Measurements from ENCODE around the gene EIF2AK3. TPM values are rescaled to one million over a fixed set of nuclear protein-coding genes. Genes with fewer than 3 reads are reported as not detected.

EIF2AK3 gene
- total and polyA plus RNA-seq, 5 donors from 2014 or later, result 4.5 to 36.9 (median 7.2) TPM

GRCh38 chr2:88603146-88603545 is 24.1 kb downstream of the EIF2AK3 start:
- no peak overlapping the region for H3K27ac ChIP-seq (ENCODE audit: insufficient read depth, low read length, poor library complexity, severe bottlenecking)

GRCh38 chr2:88602022-88602421 is 25.2 kb downstream of the EIF2AK3 start:
- no peak overlapping the region for H3K27ac ChIP-seq (ENCODE audit: insufficient read depth, low read length, poor library complexity, severe bottlenecking)
- Mint-ChIP-seq H3K27me3 (no peaks in the 10 kb centered on the region), H3K9me3 (no peaks in the 10 kb centered on the region), H3K36me3 (no peaks in the 10 kb centered on the region), H3K4me1 (peaks cover 36 to 48% (median 46%) of the 10 kb centered on the region in 4 donors), H3K27ac (peak overlapping the region in 2 of 3 donors; percentile 15 to 83), H3K4me3 (no peak overlapping the region)
- H3K4me1 ChIP-seq (ENCODE audit: control insufficient read depth, insufficient read depth, low read length, poor library complexity, severe bottlenecking), result peaks cover 3% of the 10 kb centered on the region
- no peaks in the 10 kb centered on the region for H3K27me3 ChIP-seq (ENCODE audit: control insufficient read depth, insufficient read depth, low read length)
- DNase-seq (no peak), ATAC-seq (ENCODE audit: low read depth in 2 of 2) (no peak)
- no peaks in the 10 kb centered on the region for H3K36me3 ChIP-seq (ENCODE audit: control insufficient read depth, insufficient read depth, low read length)
- H3K4me3 ChIP-seq (ENCODE audit: low read depth, low read length), result no peak overlapping the region
- no peaks in the 10 kb centered on the region for H3K9me3 ChIP-seq (ENCODE audit: control insufficient read depth in 2 of 2, low read length in 2 of 2)

More at GRCh38 chr2:88603146-88603545, 24.1 kb downstream of the EIF2AK3 start:
- peaks cover 38 to 48% (median 47%) of the 10 kb centered on the region in 4 donors for H3K4me1 Mint-ChIP-seq
- no peaks in the 10 kb centered on the region for H3K27me3 Mint-ChIP-seq
- no peak for DNase-seq
- H3K4me1 ChIP-seq (ENCODE audit: control insufficient read depth, insufficient read depth, low read length, poor library complexity, severe bottlenecking), result peaks cover 3% of the 10 kb centered on the region
- no peaks in the 10 kb centered on the region for H3K9me3 ChIP-seq (ENCODE audit: control insufficient read depth in 2 of 2, low read length in 2 of 2)
- no peaks in the 10 kb centered on the region for H3K9me3 Mint-ChIP-seq
- no peak overlapping the region for H3K4me3 ChIP-seq (ENCODE audit: low read depth, low read length)
- H3K36me3 ChIP-seq (ENCODE audit: control insufficient read depth, insufficient read depth, low read length), result no peaks in the 10 kb centered on the region
- ATAC-seq (ENCODE audit: low read depth in 2 of 2), result no peak
- peak overlapping the region in 1 of 3 donors; percentile 52 for H3K27ac Mint-ChIP-seq
- H3K27me3 ChIP-seq (ENCODE audit: control insufficient read depth, insufficient read depth, low read length), result no peaks in the 10 kb centered on the region
- no peaks in the 10 kb centered on the region for H3K36me3 Mint-ChIP-seq
- H3K4me3 Mint-ChIP-seq, result no peak overlapping the region

GRCh38 chr2:88601286-88601685 is 26.0 kb downstream of the EIF2AK3 start:
- Mint-ChIP-seq H3K27me3 (no peaks in the 10 kb centered on the region), H3K36me3 (peaks cover 6% of the 10 kb centered on the region), H3K4me1 (peaks cover 34 to 49% (median 43%) of the 10 kb centered on the region in 4 donors), H3K4me3 (no peak overlapping the region), H3K27ac (peak overlapping the region in 2 of 3 donors; percentile 48 to 56), H3K9me3 (no peaks in the 10 kb centered on the region)
- DNase-seq (no peak), ATAC-seq (ENCODE audit: low read depth in 2 of 2) (no peak)
- Histone ChIP-seq H3K9me3 (ENCODE audit: control insufficient read depth in 2 of 2, low read length in 2 of 2) (no peaks in the 10 kb centered on the region), H3K27me3 (ENCODE audit: control insufficient read depth, insufficient read depth, low read length) (no peaks in the 10 kb centered on the region), H3K4me1 (ENCODE audit: control insufficient read depth, insufficient read depth, low read length, poor library complexity, severe bottlenecking) (peaks cover 3% of the 10 kb centered on the region), H3K27ac (ENCODE audit: insufficient read depth, low read length, poor library complexity, severe bottlenecking) (no peak overlapping the region), H3K4me3 (ENCODE audit: low read depth, low read length) (no peak overlapping the region), H3K36me3 (ENCODE audit: control insufficient read depth, insufficient read depth, low read length) (peaks cover 4% of the 10 kb centered on the region)

GRCh38 chr2:88600038-88600465 is 27.2 kb downstream of the EIF2AK3 start:
- H3K9me3 ChIP-seq (ENCODE audit: control insufficient read depth in 2 of 2, low read length in 2 of 2), result no peaks in the 10 kb centered on the region
- ATAC-seq (ENCODE audit: low read depth in 2 of 2), result peak; percentile 99
- peak overlapping the region; percentile 58 for H3K27ac ChIP-seq (ENCODE audit: insufficient read depth, low read length, poor library complexity, severe bottlenecking)
- H3K36me3 Mint-ChIP-seq, result peaks cover 10% of the 10 kb centered on the region
- H3K36me3 ChIP-seq (ENCODE audit: control insufficient read depth, insufficient read depth, low read length), result peaks cover 7% of the 10 kb centered on the region
- no peak overlapping the region for H3K4me3 Mint-ChIP-seq
- peak; percentile 46 to 78 (median 55) for DNase-seq
- H3K27me3 ChIP-seq (ENCODE audit: control insufficient read depth, insufficient read depth, low read length), result no peaks in the 10 kb centered on the region
- H3K4me1 ChIP-seq (ENCODE audit: control insufficient read depth, insufficient read depth, low read length, poor library complexity, severe bottlenecking), result peaks cover 3% of the 10 kb centered on the region
- no peaks in the 10 kb centered on the region for H3K27me3 Mint-ChIP-seq
- H3K4me1 Mint-ChIP-seq, result peaks cover 33 to 52% (median 41%) of the 10 kb centered on the region in 4 donors
- H3K9me3 Mint-ChIP-seq, result no peaks in the 10 kb centered on the region
- peak overlapping the region; percentile 2 for H3K4me3 ChIP-seq (ENCODE audit: low read depth, low read length)
- peak overlapping the region; percentile 37 to 75 (median 56) for H3K27ac Mint-ChIP-seq

- Mint-ChIP-seq H3K4me1 (peaks cover 32 to 47% (median 40%) of the 10 kb centered on the region in 4 donors), H3K9me3 (no peaks in the 10 kb centered on the region), H3K27me3 (no peaks in the 10 kb centered on the region), H3K36me3 (peaks cover 10% of the 10 kb centered on the region), H3K4me3 (no peak overlapping the region), H3K27ac (peak overlapping the region in 2 of 3 donors; percentile 56 to 75)
- peaks cover 7% of the 10 kb centered on the region for H3K36me3 ChIP-seq (ENCODE audit: control insufficient read depth, insufficient read depth, low read length)
- H3K4me1 ChIP-seq (ENCODE audit: control insufficient read depth, insufficient read depth, low read length, poor library complexity, severe bottlenecking), result peaks cover 3% of the 10 kb centered on the region
- no peak overlapping the region for H3K4me3 ChIP-seq (ENCODE audit: low read depth, low read length)
- DNase-seq, result no peak
- H3K27ac ChIP-seq (ENCODE audit: insufficient read depth, low read length, poor library complexity, severe bottlenecking), result peak overlapping the region; percentile 58
- no peaks in the 10 kb centered on the region for H3K27me3 ChIP-seq (ENCODE audit: control insufficient read depth, insufficient read depth, low read length)
- no peaks in the 10 kb centered on the region for H3K9me3 ChIP-seq (ENCODE audit: control insufficient read depth in 2 of 2, low read length in 2 of 2)
- no peak for ATAC-seq (ENCODE audit: low read depth in 2 of 2)
Measured at GRCh38 chr2:88599527-88599926, 27.7 kb downstream of the EIF2AK3 start.

GRCh38 chr2:88597168-88597567 is 30.1 kb downstream of the EIF2AK3 start:
- H3K9me3 ChIP-seq (ENCODE audit: control insufficient read depth in 2 of 2, low read length in 2 of 2), result no peaks in the 10 kb centered on the region
- no peaks in the 10 kb centered on the region for H3K9me3 Mint-ChIP-seq
- H3K4me1 Mint-ChIP-seq, result peaks cover 21 to 41% (median 30%) of the 10 kb centered on the region in 4 donors
- no peak for DNase-seq
- peaks cover 3% of the 10 kb centered on the region for H3K4me1 ChIP-seq (ENCODE audit: control insufficient read depth, insufficient read depth, low read length, poor library complexity, severe bottlenecking)
- H3K27ac Mint-ChIP-seq, result peak overlapping the region in 2 of 3 donors; percentile 9 to 74
- H3K27ac ChIP-seq (ENCODE audit: insufficient read depth, low read length, poor library complexity, severe bottlenecking), result no peak overlapping the region
- ATAC-seq (ENCODE audit: low read depth in 2 of 2), result no peak
- no peaks in the 10 kb centered on the region for H3K27me3 Mint-ChIP-seq
- H3K4me3 ChIP-seq (ENCODE audit: low read depth, low read length), result no peak overlapping the region
- no peak overlapping the region for H3K4me3 Mint-ChIP-seq
- H3K27me3 ChIP-seq (ENCODE audit: control insufficient read depth, insufficient read depth, low read length), result no peaks in the 10 kb centered on the region
- H3K36me3 ChIP-seq (ENCODE audit: control insufficient read depth, insufficient read depth, low read length), result peaks cover 21% of the 10 kb centered on the region
- peaks cover 14% of the 10 kb centered on the region for H3K36me3 Mint-ChIP-seq

GRCh38 chr2:88596141-88596830 is 31.0 kb downstream of the EIF2AK3 start:
- H3K4me3 Mint-ChIP-seq, result no peak overlapping the region
- Histone ChIP-seq H3K4me3 (ENCODE audit: low read depth, low read length) (no peak overlapping the region), H3K36me3 (ENCODE audit: control insufficient read depth, insufficient read depth, low read length) (peaks cover 21% of the 10 kb centered on the region), H3K27me3 (ENCODE audit: control insufficient read depth, insufficient read depth, low read length) (no peaks in the 10 kb centered on the region), H3K27ac (ENCODE audit: insufficient read depth, low read length, poor library complexity, severe bottlenecking) (no peak overlapping the region), H3K4me1 (ENCODE audit: control insufficient read depth, insufficient read depth, low read length, poor library complexity, severe bottlenecking) (peaks cover 3% of the 10 kb centered on the region), H3K9me3 (ENCODE audit: control insufficient read depth in 2 of 2, low read length in 2 of 2) (no peaks in the 10 kb centered on the region)
- H3K36me3 Mint-ChIP-seq, result peaks cover 16% of the 10 kb centered on the region
- peak overlapping the region in 1 of 3 donors; percentile 79 for H3K27ac Mint-ChIP-seq
- DNase-seq (no peak), ATAC-seq (ENCODE audit: low read depth in 2 of 2) (no peak)
- H3K4me1 Mint-ChIP-seq, result peaks cover 20 to 37% (median 26%) of the 10 kb centered on the region in 4 donors
- no peaks in the 10 kb centered on the region for H3K9me3 Mint-ChIP-seq
- no peaks in the 10 kb centered on the region for H3K27me3 Mint-ChIP-seq

GRCh38 chr2:88591698-88592097 is 35.6 kb downstream of the EIF2AK3 start:
- peaks cover 51% of the 10 kb centered on the region for H3K36me3 ChIP-seq (ENCODE audit: control insufficient read depth, insufficient read depth, low read length)
- no peaks in the 10 kb centered on the region for H3K9me3 Mint-ChIP-seq

More at GRCh38 chr2:88591698-88592097, 35.6 kb downstream of the EIF2AK3 start:
- H3K9me3 ChIP-seq (ENCODE audit: control insufficient read depth in 2 of 2, low read length in 2 of 2), result no peaks in the 10 kb centered on the region
- DNase-seq (no peak), ATAC-seq (ENCODE audit: low read depth in 2 of 2) (no peak)
- H3K4me1 ChIP-seq (ENCODE audit: control insufficient read depth, insufficient read depth, low read length, poor library complexity, severe bottlenecking), result no peaks in the 10 kb centered on the region
- H3K27ac ChIP-seq (ENCODE audit: insufficient read depth, low read length, poor library complexity, severe bottlenecking), result no peak overlapping the region
- Mint-ChIP-seq H3K27me3 (no peaks in the 10 kb centered on the region), H3K36me3 (peaks cover 35% of the 10 kb centered on the region), H3K4me3 (no peak overlapping the region), H3K27ac (no peak overlapping the region), H3K4me1 (peaks cover 6 to 22% (median 6%) of the 10 kb centered on the region in 4 donors)
- H3K27me3 ChIP-seq (ENCODE audit: control insufficient read depth, insufficient read depth, low read length), result no peaks in the 10 kb centered on the region
- no peak overlapping the region for H3K4me3 ChIP-seq (ENCODE audit: low read depth, low read length)
